ENCODE measurements around the gene MARCKSL1. TPM values are rescaled to one million over a fixed set of nuclear protein-coding genes. Genes with fewer than 3 reads are reported as not detected.

Gene MARCKSL1
- total and polyA plus RNA-seq, 2 of the 8 experiments (the other 6 are each of a cell fraction or from before 2014, with no cell fraction given), result 536 to 558 TPM

DNA sequence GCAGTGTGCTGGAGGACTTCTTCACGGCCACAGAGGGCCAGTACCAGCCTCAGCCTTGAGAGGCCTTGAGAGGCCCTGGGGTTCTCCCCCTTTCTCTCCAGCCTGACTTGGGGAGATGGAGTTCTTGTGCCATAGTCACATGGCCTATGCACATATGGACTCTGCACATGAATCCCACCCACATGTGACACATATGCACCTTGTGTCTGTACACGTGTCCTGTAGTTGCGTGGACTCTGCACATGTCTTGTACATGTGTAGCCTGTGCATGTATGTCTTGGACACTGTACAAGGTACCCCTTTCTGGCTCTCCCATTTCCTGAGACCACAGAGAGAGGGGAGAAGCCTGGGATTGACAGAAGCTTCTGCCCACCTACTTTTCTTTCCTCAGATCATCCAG, 50.4 kb downstream of the MARCKSL1 start:
- H3K4me1 ChIP-seq (replicated peaks in 1 of 4; ENCODE audit: control insufficient read depth in 3 of 4, insufficient read depth in 4 of 4, low read length in 3 of 4), result no peaks in the 10 kb centered on the region
- no peaks in the 10 kb centered on the region for H3K27me3 ChIP-seq (replicated peaks in 1 of 4; ENCODE audit: control insufficient read depth in 3 of 4, extremely low read depth in 1 of 4, insufficient read depth in 3 of 4, low read length in 3 of 4)
- no peak overlapping the region for H2BK120ac ChIP-seq (replicated peaks; ENCODE audit: low read depth, low read length)
- no peak overlapping the region for H3K14ac ChIP-seq (ENCODE audit: insufficient read length)
- H3K79me2 ChIP-seq (ENCODE audit: control insufficient read depth in 1 of 2, insufficient read depth in 2 of 2, low read length in 2 of 2), result no peaks in the 10 kb centered on the region
- H4K8ac ChIP-seq (ENCODE audit: extremely low read depth, insufficient read depth, low read length), result no peak overlapping the region
- no peak overlapping the region for H2BK15ac ChIP-seq (ENCODE audit: low read length)
- H3K4ac ChIP-seq (replicated peaks; ENCODE audit: insufficient read length, low read depth, low read length), result no peak overlapping the region
- H3K9ac ChIP-seq (replicated peaks in 1 of 4; ENCODE audit: extremely low read depth in 1 of 4, low read depth in 3 of 4, low read length in 3 of 4), result no peak overlapping the region
- H2BK5ac ChIP-seq (ENCODE audit: low read depth, low read length), result no peak overlapping the region
- ChIA-PET POLR2A (ENCODE audit: partially characterized antibody) (interaction anchor here (0.8 kb wide), 1 partner anchor 46 kb away, joined by 3 read pairs; no protein-coding TSS in a partner anchor), CTCF (ENCODE audit: partially characterized antibody) (interaction anchor here (0.5 kb wide), 1 partner anchor 144 kb away, joined by 3 read pairs; no protein-coding TSS in a partner anchor)
- H3K18ac ChIP-seq (ENCODE audit: extremely low read depth, low read length), result no peak overlapping the region
- H2AK5ac ChIP-seq (ENCODE audit: low read depth, low read length), result no peak overlapping the region
- H3K23ac ChIP-seq (ENCODE audit: insufficient read length), result no peak overlapping the region
- H3K4me2 ChIP-seq (ENCODE audit: insufficient read depth in 1 of 2, low read depth in 2 of 2, low read length in 2 of 2), result no peak overlapping the region
- DNase-seq (ENCODE audit: low read depth in 1 of 2, low spot score in 2 of 2) (no peak), FAIRE-seq (no peak)
- no peak overlapping the region for H4K91ac ChIP-seq (replicated peaks; ENCODE audit: insufficient read length, low read length)
- no peak overlapping the region for H3K4me3 ChIP-seq (ENCODE audit: extremely low read depth in 1 of 4, insufficient read depth in 2 of 4, low read depth in 3 of 4, low read length in 4 of 4)
- H2BK12ac ChIP-seq (ENCODE audit: low read depth, low read length), result no peak overlapping the region
- H3K23me2 ChIP-seq (ENCODE audit: low read depth, low read length), result no peaks in the 10 kb centered on the region
- peaks cover 0 to 4% (median 1%) of the 10 kb centered on the region in 4 experiments; a peak in 1 of 8 replicates for H3K36me3 ChIP-seq (ENCODE audit: control insufficient read depth in 2 of 4, insufficient read depth in 4 of 4, low read length in 3 of 4)
- H2BK20ac ChIP-seq (ENCODE audit: low read length), result no peak overlapping the region
- no peak overlapping the region for H4K5ac ChIP-seq (ENCODE audit: insufficient read length, low read depth, low read length)
- no peaks in the 10 kb centered on the region for H4K20me1 ChIP-seq (replicated peaks in 1 of 2; ENCODE audit: control insufficient read depth in 1 of 2, insufficient read depth in 2 of 2, low read length in 2 of 2)
- no peak overlapping the region for H3K56ac ChIP-seq (replicated peaks; ENCODE audit: insufficient read length, low read depth, low read length)
- H3K79me1 ChIP-seq (ENCODE audit: low read depth, low read length), result no peaks in the 10 kb centered on the region
- 91% methylated on average over 3 of the region's 3 CpGs; no CpG with 5 or more reads in 1 of the 2 experiments for WGBS, 2 experiments (ENCODE audit: extremely low coverage in 1 of 2, insufficient coverage in 1 of 2, insufficient read length in 1 of 2, insufficient replicate concordance in 2 of 2, low coverage in 1 of 2, low lambda C conversion rate in 2 of 2, missing lambda C conversion rate in 1 of 2)
- H3K27ac ChIP-seq (ENCODE audit: low read depth, low read length), result no peak overlapping the region
- no peaks in the 10 kb centered on the region for H3K9me3 ChIP-seq (ENCODE audit: insufficient read depth in 2 of 2, low read depth in 1 of 2, low read length in 1 of 2)
- no peak overlapping the region for H2AFZ ChIP-seq (ENCODE audit: low read length)
- TF ChIP-seq POU5F1 (IDR thresholded peaks at IDR 0.05; ENCODE audit: low read depth, low read length) (no peak), ASH2L (IDR thresholded peaks at IDR 0.05; ENCODE audit: low read length) (no peak), EGR1 (IDR thresholded peaks at IDR 0.05; ENCODE audit: borderline replicate concordance, low read depth, low read length) (no peak), HDAC2 (IDR thresholded peaks at IDR 0.05; ENCODE audit: borderline replicate concordance in 1 of 2, low read depth in 2 of 2, low read length in 2 of 2) (no peak), PHF8 (conservative IDR thresholded peaks at IDR 0.05; ENCODE audit: low read depth, low read length) (no peak), FOSL1 (IDR thresholded peaks at IDR 0.05; ENCODE audit: insufficient read depth, low read depth, low read length) (no peak), RBBP5 (IDR thresholded peaks at IDR 0.05; ENCODE audit: borderline replicate concordance, low read depth, low read length) (no peak), SIX5 (IDR thresholded peaks at IDR 0.05; ENCODE audit: low read depth, low read length) (no peak), CBX8 (IDR thresholded peaks at IDR 0.05; ENCODE audit: borderline replicate concordance, low read depth, low read length) (no peak), JUN (IDR thresholded peaks at IDR 0.05; ENCODE audit: low read depth, low read length) (no peak)
- TF ChIP-seq, protein P1, sequence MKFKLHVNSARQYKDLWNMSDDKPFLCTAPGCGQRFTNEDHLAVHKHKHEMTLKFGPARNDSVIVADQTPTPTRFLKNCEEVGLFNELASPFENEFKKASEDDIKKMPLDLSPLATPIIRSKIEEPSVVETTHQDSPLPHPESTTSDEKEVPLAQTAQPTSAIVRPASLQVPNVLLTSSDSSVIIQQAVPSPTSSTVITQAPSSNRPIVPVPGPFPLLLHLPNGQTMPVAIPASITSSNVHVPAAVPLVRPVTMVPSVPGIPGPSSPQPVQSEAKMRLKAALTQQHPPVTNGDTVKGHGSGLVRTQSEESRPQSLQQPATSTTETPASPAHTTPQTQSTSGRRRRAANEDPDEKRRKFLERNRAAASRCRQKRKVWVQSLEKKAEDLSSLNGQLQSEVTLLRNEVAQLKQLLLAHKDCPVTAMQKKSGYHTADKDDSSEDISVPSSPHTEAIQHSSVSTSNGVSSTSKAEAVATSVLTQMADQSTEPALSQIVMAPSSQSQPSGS (IDR thresholded peaks at IDR 0.05; ENCODE audit: low read length), result no peak
- TF ChIP-seq, protein P2, sequence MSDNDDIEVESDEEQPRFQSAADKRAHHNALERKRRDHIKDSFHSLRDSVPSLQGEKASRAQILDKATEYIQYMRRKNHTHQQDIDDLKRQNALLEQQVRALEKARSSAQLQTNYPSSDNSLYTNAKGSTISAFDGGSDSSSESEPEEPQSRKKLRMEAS (IDR thresholded peaks at IDR 0.05), result no peak

All from H1 (cell line).